HL-60 (cell line): ENCODE results near the gene HMCES.
A peak's percentile ranks its signal among the peaks of the same experiment; 100 is the strongest.
"Not testable (repeated sequence)": the region's sequence is repeated elsewhere in the genome, so short reads cannot be mapped to it uniquely, and the experiment has no call there.

Source experiments
- DNase-seq, 2 experiments: peaks; one replicate each; pipeline ENCODE4 v3.0.0-alpha.2; 2010 to 2020; ENCODE audit warnings: low read depth in 1 of 2, low spot score in 1 of 2
- H3K27ac ChIP-seq: fragments of 250-450 bp; sonication (Bioruptor Pico); replicated peaks from 2 replicates; pipeline ENCODE4 v1.5.1; 2020; ENCODE audit warnings: mild to moderate bottlenecking, moderate library complexity
- H3K27me3 ChIP-seq: fragments of 250-450 bp; sonication (Bioruptor Pico); 2 replicates; pipeline ENCODE4 v1.5.1; 2021; ENCODE audit warnings: mild to moderate bottlenecking, moderate library complexity; ENCODE audit not compliant: insufficient read depth, poor library complexity, severe bottlenecking
- H3K4me3 ChIP-seq: replicated peaks from 2 replicates; pipeline ENCODE4 v1.5.1; 2011; ENCODE audit warnings: mild to moderate bottlenecking, control low read depth, low read length; ENCODE audit not compliant: insufficient read depth
- CTCF ChIP-seq: IDR thresholded peaks from one replicate; pipeline ENCODE4 v1.5.1; 2011; ENCODE audit warnings: low read length, control low read depth, inconsistent platforms; ENCODE audit not compliant: insufficient read depth
- GABPA ChIP-seq: IDR thresholded peaks from 2 replicates; pipeline ENCODE4 v1.6.1; 2012; ENCODE audit warnings: low read depth
- POLR2AphosphoS5 ChIP-seq: IDR thresholded peaks from 2 replicates; pipeline ENCODE4 v1.6.1; 2012; ENCODE audit warnings: low read depth
- REST ChIP-seq: IDR thresholded peaks from 2 replicates; pipeline ENCODE4 v1.6.1; 2012; ENCODE audit warnings: low read depth; ENCODE audit not compliant: insufficient replicate concordance
- SPI1 ChIP-seq: IDR thresholded peaks from 2 replicates; pipeline ENCODE4 v1.6.1; 2012; ENCODE audit warnings: low read depth, mild to moderate bottlenecking, borderline replicate concordance

The HMCES gene

GRCh38 chr3:129345971-129346370, 67.3 kb downstream of the HMCES start:
- no peak overlapping the region for H3K27ac ChIP-seq

GRCh38 chr3:129346695-129347457, 68.2 kb downstream of the HMCES start:
- TF ChIP-seq POLR2AphosphoS5, result no peak
- no peak for TF ChIP-seq SPI1
- TF ChIP-seq GABPA, result no peak
- TF ChIP-seq CTCF, result no peak
- TF ChIP-seq REST, result no peak
- Histone ChIP-seq H3K27me3 (no peaks in the 10 kb centered on the region), H3K4me3 (no peak overlapping the region), H3K27ac (no peak overlapping the region)
- DNase-seq, result no peak

More at GRCh38 chr3:129345971-129346370, 67.3 kb downstream of the HMCES start:
- H3K27me3 ChIP-seq, result no peaks in the 10 kb centered on the region
- DNase-seq, result no peak
- H3K4me3 ChIP-seq, result no peak overlapping the region
- TF ChIP-seq CTCF (no peak), GABPA (no peak), REST (no peak), SPI1 (no peak), POLR2AphosphoS5 (no peak)

- no peaks in the 10 kb centered on the region for H3K27me3 ChIP-seq
- no peak for DNase-seq
- TF ChIP-seq POLR2AphosphoS5 (no peak), CTCF (no peak)
Observed at GRCh38 chr3:129347458-129347845, 68.8 kb downstream of the HMCES start.

GRCh38 chr3:129348734-129349133, 70.1 kb downstream of the HMCES start:
- H3K27ac ChIP-seq, result no peak overlapping the region
- no peaks in the 10 kb centered on the region for H3K27me3 ChIP-seq
- DNase-seq, result peak; percentile 10 to 52
- no peak overlapping the region for H3K4me3 ChIP-seq
- TF ChIP-seq POLR2AphosphoS5 (no peak), SPI1 (peak; percentile 81), GABPA (no peak)

More at GRCh38 chr3:129347458-129347845, 68.8 kb downstream of the HMCES start:
- no peak overlapping the region for H3K27ac ChIP-seq
- H3K4me3 ChIP-seq, result no peak overlapping the region

GRCh38 chr3:129349169-129349568, 70.5 kb downstream of the HMCES start:
- not testable (repeated sequence) for H3K4me3 ChIP-seq, H3K27me3 ChIP-seq, H3K27ac ChIP-seq
- DNase-seq, result peak in 1 of 2 experiments; percentile 31
